Neutrophil (primary cell): Measurements from ENCODE around the gene GRIK2.

Experiments used
- H3K27ac ChIP-seq: fragments of 200-600 bp; sonication (generic); 2 replicates; pipeline ENCODE4 v1.5.1; 2016; ENCODE audit warnings: mild to moderate bottlenecking, moderate library complexity
- H3K27me3 ChIP-seq: fragments of 200-600 bp; sonication (generic); 2 replicates; pipeline ENCODE4 v1.6.0; 2016; ENCODE audit warnings: mild to moderate bottlenecking
- H3K36me3 ChIP-seq: fragments of 200-600 bp; sonication (generic); 2 replicates; pipeline ENCODE4 v1.5.1; 2017
- H3K4me1 ChIP-seq, 2 experiments: fragments of 200-600 bp in 1 of 2; sonication (generic) in 1 of 2; 1 replicate in 1 of 2; 2 replicates in 1 of 2; pipeline versions ENCODE4 v1.5.1 to v1.6.1; 2013 to 2016; ENCODE audit warnings: low read depth in 1 of 2, low read length in 1 of 2, mild to moderate bottlenecking in 1 of 2, moderate library complexity in 1 of 2; ENCODE audit not compliant: control insufficient read depth in 1 of 2, insufficient read depth in 1 of 2
- H3K4me3 ChIP-seq, 2 experiments: fragments of 200-600 bp in 1 of 2; sonication (generic) in 1 of 2; 1 replicate in 1 of 2; 2 replicates in 1 of 2; pipeline ENCODE4 v1.5.1; 2013 to 2016; ENCODE audit warnings: low read depth in 1 of 2, low read length in 1 of 2, mild to moderate bottlenecking in 1 of 2, moderate library complexity in 1 of 2
- H3K9me3 ChIP-seq: fragments of 200-600 bp; sonication (generic); 2 replicates; pipeline ENCODE4 v1.5.1; 2016
- CTCF ChIP-seq: fragments of 200-600 bp; sonication (generic); IDR thresholded peaks from 2 replicates; pipeline ENCODE4 v1.5.1; 2016; ENCODE audit warnings: antibody characterized with exemption

GRIK2 gene

GRCh38 chr6:101824551-101825345 is 431.2 kb downstream of the GRIK2 start:
- Histone ChIP-seq H3K27me3 (no peaks in the 10 kb centered on the region), H3K36me3 (no peaks in the 10 kb centered on the region), H3K9me3 (no peaks in the 10 kb centered on the region), H3K4me3 (no peak overlapping the region), H3K27ac (no peak overlapping the region), H3K4me1 (no peaks in the 10 kb centered on the region)
- TF ChIP-seq CTCF: no peak

- no peak overlapping the region for H3K4me3 ChIP-seq
- no peak for TF ChIP-seq CTCF
- no peaks in the 10 kb centered on the region for H3K36me3 ChIP-seq
- no peaks in the 10 kb centered on the region for H3K9me3 ChIP-seq
- no peaks in the 10 kb centered on the region for H3K4me1 ChIP-seq
- H3K27ac ChIP-seq: no peak overlapping the region
- H3K27me3 ChIP-seq: no peaks in the 10 kb centered on the region
Measured at GRCh38 chr6:101826269-101826668, 432.8 kb downstream of the GRIK2 start.

- Histone ChIP-seq H3K9me3 (no peaks in the 10 kb centered on the region), H3K27me3 (no peaks in the 10 kb centered on the region), H3K4me1 (no peaks in the 10 kb centered on the region), H3K4me3 (no peak overlapping the region), H3K36me3 (no peaks in the 10 kb centered on the region), H3K27ac (no peak overlapping the region)
- no peak for TF ChIP-seq CTCF
Measured at GRCh38 chr6:101826678-101827077, 433.2 kb downstream of the GRIK2 start.

- H3K27me3 ChIP-seq: no peaks in the 10 kb centered on the region
- H3K36me3 ChIP-seq: no peaks in the 10 kb centered on the region
Measured at GRCh38 chr6:101830501-101831031, 437.1 kb downstream of the GRIK2 start.

GRCh38 chr6:101832371-101832770 is 438.9 kb downstream of the GRIK2 start:
- Histone ChIP-seq H3K27me3 (no peaks in the 10 kb centered on the region), H3K4me1 (no peaks in the 10 kb centered on the region), H3K27ac (no peak overlapping the region), H3K36me3 (no peaks in the 10 kb centered on the region), H3K4me3 (no peak overlapping the region), H3K9me3 (no peaks in the 10 kb centered on the region)
- TF ChIP-seq CTCF: no peak

More at GRCh38 chr6:101830501-101831031, 437.1 kb downstream of the GRIK2 start:
- Histone ChIP-seq H3K4me1 (no peaks in the 10 kb centered on the region), H3K27ac (no peak overlapping the region), H3K4me3 (no peak overlapping the region), H3K9me3 (no peaks in the 10 kb centered on the region)
- TF ChIP-seq CTCF: no peak
